Measurements from ENCODE around the gene DHRS7B.

DNA sequence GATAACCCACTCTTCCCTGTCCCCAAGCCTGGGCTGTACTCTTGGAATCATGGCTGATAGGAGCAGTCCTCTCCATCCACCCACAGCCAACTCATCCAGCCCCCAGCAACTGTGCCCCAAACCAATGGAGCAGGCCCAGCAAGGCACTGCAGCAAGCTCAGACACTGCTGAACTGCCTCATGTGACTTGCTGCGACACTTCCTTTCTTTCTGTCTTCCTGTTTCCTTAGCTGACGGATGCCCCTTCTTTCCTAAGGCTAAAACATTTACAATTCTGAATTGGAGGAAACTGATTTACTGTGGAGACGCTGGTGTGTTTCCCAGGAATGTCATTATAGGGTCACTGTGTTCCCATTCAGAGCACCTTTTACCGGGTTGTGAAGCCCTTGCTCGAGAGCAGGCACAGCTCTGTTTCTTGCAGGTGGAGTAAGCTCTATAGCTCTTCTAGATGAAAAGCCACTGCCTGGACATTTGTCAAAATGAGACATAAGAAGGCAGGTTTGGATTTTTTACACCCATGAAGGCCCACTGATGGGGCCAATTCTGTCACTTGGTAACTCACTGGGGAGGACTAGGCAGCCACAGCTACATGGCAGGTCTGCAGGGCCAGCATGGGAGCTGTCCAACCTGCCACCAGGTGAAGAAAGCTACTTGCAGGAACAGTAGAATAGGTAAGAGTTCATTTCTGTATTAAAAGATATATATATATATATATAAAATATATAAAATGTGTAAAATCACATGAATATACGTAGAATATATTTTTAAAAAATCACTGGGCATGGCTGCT, 59.8 kb downstream of the DHRS7B start:
- TF ChIP-seq, protein P1, sequence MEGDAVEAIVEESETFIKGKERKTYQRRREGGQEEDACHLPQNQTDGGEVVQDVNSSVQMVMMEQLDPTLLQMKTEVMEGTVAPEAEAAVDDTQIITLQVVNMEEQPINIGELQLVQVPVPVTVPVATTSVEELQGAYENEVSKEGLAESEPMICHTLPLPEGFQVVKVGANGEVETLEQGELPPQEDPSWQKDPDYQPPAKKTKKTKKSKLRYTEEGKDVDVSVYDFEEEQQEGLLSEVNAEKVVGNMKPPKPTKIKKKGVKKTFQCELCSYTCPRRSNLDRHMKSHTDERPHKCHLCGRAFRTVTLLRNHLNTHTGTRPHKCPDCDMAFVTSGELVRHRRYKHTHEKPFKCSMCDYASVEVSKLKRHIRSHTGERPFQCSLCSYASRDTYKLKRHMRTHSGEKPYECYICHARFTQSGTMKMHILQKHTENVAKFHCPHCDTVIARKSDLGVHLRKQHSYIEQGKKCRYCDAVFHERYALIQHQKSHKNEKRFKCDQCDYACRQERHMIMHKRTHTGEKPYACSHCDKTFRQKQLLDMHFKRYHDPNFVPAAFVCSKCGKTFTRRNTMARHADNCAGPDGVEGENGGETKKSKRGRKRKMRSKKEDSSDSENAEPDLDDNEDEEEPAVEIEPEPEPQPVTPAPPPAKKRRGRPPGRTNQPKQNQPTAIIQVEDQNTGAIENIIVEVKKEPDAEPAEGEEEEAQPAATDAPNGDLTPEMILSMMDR (conservative IDR thresholded peaks at IDR 0.05; ENCODE audit: low read depth, low read length): no peak
- no peak for TF ChIP-seq EZH2 (IDR thresholded peaks at IDR 0.05; ENCODE audit: borderline replicate concordance, low read depth, low read length, poor library complexity, severe bottlenecking)

Data from A673 (cell line).